ENCODE results near the gene KLF5. TPM values are rescaled to one million over a fixed set of nuclear protein-coding genes. Genes with fewer than 3 reads are reported as not detected.
"Not testable (repeated sequence)": the region's sequence is repeated elsewhere in the genome, so short reads cannot be mapped to it uniquely, and the experiment has no call there.

Gene KLF5
- total and polyA plus RNA-seq, 2 of the 4 experiments (the other 2 are of a cell fraction) = 5.4 to 8.8 TPM

- WGBS, 2 experiments (ENCODE audit: extremely low coverage in 2 of 2, insufficient read length in 1 of 2) = no CpG with 5 or more reads among the region's 10 CpGs
- in situ Hi-C loops (cut with MboI; ENCODE audit: low sequenced_read_pairs); H3K14ac ChIP-seq (replicated peaks; ENCODE audit: low read depth, low read length); H3K9me1 ChIP-seq (ENCODE audit: insufficient read depth, low read length); H3K9me3 ChIP-seq (ENCODE audit: control insufficient read depth, insufficient read depth, low read length); H3K4me1 ChIP-seq (ENCODE audit: control insufficient read depth, insufficient read depth, low read length); H4K5ac ChIP-seq (ENCODE audit: low read depth, low read length); H2BK120ac ChIP-seq (ENCODE audit: low read depth, low read length); H3K27me3 ChIP-seq (ENCODE audit: control insufficient read depth, insufficient read depth, low read length); H3K79me1 ChIP-seq (ENCODE audit: low read depth in 1 of 2, low read length in 2 of 2); H4K20me1 ChIP-seq (ENCODE audit: insufficient read depth, low read length); H3K56ac ChIP-seq (ENCODE audit: extremely low read depth, insufficient read depth, low read length); H3K4me3 ChIP-seq (ENCODE audit: insufficient read depth, low read depth, low read length); dilution Hi-C loops (cut with HindIII; ENCODE audit: low sequenced_read_pairs, unreplicated experiment); H4K8ac ChIP-seq (ENCODE audit: low read depth in 2 of 2, low read length in 2 of 2); H3K36me3 ChIP-seq (ENCODE audit: control insufficient read depth, insufficient read depth, low read length); H2BK5ac ChIP-seq (ENCODE audit: low read depth, low read length, poor library complexity, severe bottlenecking); BruUV-seq (replicated peaks); H2AK5ac ChIP-seq (ENCODE audit: low read depth, low read length); H3K4me2 ChIP-seq (ENCODE audit: low read depth, low read length); H3K9ac ChIP-seq (ENCODE audit: low read depth, low read length); H3K27ac ChIP-seq (ENCODE audit: insufficient read depth, low read length); H2AFZ ChIP-seq (replicated peaks; ENCODE audit: low read length, poor library complexity); H2BK20ac ChIP-seq (ENCODE audit: low read depth, low read length); H3K23ac ChIP-seq (ENCODE audit: low read depth, low read length); H3K4ac ChIP-seq (ENCODE audit: low read depth, low read length); DNase-seq; H3K18ac ChIP-seq (ENCODE audit: low read depth, low read length); H2BK15ac ChIP-seq (ENCODE audit: low read depth, low read length); ATAC-seq (ENCODE audit: low read depth); intact Hi-C loops (cut with micrococcal nuclease); H2AK9ac ChIP-seq (replicated peaks; ENCODE audit: low read depth, low read length, poor library complexity); CTCF ChIA-PET; H4K91ac ChIP-seq (ENCODE audit: insufficient read depth, low read depth, low read length): not testable (repeated sequence)
- POLR2A ChIA-PET (ENCODE audit: unreplicated experiment) = interaction anchor here (0.7 kb wide), 1 partner anchor 104 kb away, joined by 5 read pairs; no protein-coding TSS in a partner anchor
Observed at GRCh38 chr13:73100781-73101180, 42.0 kb downstream of the KLF5 start.
